ENCODE data around the gene CCDC73.

DNA sequence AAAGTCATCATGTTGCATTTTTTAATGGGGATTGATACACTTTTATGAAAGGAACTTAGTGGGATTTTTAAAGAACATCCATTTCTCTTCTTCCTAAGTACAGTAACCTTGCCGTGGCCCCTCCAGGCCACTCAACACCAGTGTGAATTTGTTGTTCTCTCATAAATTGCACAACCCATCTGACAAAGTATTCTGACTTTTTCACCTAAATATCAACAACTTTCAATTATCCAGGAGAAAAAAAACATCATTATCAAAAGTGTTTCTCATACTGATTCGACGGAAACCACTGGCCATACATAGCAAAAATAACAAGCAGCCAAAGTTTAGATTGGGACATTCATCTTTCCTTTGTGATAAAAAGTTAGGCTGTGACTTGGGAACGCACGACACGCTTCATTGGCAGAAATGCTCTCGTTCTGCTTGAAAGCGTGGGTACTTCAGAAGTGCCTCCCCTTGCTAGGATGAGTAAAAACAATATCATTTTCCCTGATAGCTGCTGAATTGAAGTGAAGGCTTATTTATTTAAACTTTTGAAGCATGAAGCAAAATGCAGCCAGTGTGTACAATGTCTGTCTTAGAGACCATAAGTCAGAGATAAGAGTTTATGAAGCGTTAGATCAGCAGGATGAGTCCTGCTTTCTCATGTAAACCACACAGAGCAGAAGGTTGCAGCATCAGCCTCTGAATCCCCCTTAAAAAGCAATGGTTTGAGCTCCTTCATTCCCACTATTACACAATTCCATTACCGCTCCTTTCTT, 231.4 kb downstream of the CCDC73 start:
- TF ChIP-seq, protein P1, sequence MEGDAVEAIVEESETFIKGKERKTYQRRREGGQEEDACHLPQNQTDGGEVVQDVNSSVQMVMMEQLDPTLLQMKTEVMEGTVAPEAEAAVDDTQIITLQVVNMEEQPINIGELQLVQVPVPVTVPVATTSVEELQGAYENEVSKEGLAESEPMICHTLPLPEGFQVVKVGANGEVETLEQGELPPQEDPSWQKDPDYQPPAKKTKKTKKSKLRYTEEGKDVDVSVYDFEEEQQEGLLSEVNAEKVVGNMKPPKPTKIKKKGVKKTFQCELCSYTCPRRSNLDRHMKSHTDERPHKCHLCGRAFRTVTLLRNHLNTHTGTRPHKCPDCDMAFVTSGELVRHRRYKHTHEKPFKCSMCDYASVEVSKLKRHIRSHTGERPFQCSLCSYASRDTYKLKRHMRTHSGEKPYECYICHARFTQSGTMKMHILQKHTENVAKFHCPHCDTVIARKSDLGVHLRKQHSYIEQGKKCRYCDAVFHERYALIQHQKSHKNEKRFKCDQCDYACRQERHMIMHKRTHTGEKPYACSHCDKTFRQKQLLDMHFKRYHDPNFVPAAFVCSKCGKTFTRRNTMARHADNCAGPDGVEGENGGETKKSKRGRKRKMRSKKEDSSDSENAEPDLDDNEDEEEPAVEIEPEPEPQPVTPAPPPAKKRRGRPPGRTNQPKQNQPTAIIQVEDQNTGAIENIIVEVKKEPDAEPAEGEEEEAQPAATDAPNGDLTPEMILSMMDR (IDR thresholded peaks at IDR 0.05): no peak
- no peak for TF ChIP-seq POLR2A (IDR thresholded peaks at IDR 0.05)
